Ascending aorta (tissue), 2 donors: ENCODE measurements around the gene HMCES. TPM values are rescaled to one million over a fixed set of nuclear protein-coding genes. Genes with fewer than 3 reads are reported as not detected.

Source experiments
- DNase-seq, 2 donors: peaks; one replicate each; pipeline ENCODE4 v3.0.0-alpha.2; 2019; ENCODE audit warnings: low spot score in 2 of 2
- H3K27ac ChIP-seq, 2 donors: fragments of 200-600 bp; sonication (generic); one replicate each; pipeline ENCODE4 v1.5.1; 2016 to 2017; ENCODE audit warnings: mild to moderate bottlenecking in 1 of 2
- H3K27me3 ChIP-seq: fragments of 200-600 bp; sonication (generic); one replicate; pipeline ENCODE4 v1.5.1; 2017
- H3K36me3 ChIP-seq, 2 donors: fragments of 200-600 bp; sonication (generic); one replicate each; pipeline ENCODE4 v1.5.1; 2016
- H3K4me1 ChIP-seq, 2 donors: fragments of 200-600 bp; sonication (generic); one replicate each; pipeline ENCODE4 v1.5.1; 2016 to 2017; ENCODE audit warnings: mild to moderate bottlenecking in 1 of 2
- H3K4me3 ChIP-seq, 2 donors: fragments of 200-600 bp; sonication (generic); one replicate each; pipeline ENCODE4 v1.5.1; 2016 to 2017; ENCODE audit warnings: mild to moderate bottlenecking in 1 of 2
- H3K9me3 ChIP-seq, 2 donors: fragments of 200-600 bp; sonication (generic); one replicate each; pipeline ENCODE4 v1.5.1; 2016
- intact Hi-C: fragments of 100-400 bp; cut with DNase I; formaldehyde crosslinking; loops from one replicate; pipeline ENCODE4 v1.15.1; 2023
- total RNA-seq: library from RNA; depleted of rRNA; stranded (reverse); fragments of >200 nt; gene quantifications from one replicate; pipeline ENCODE4 v1.1.0, GENCODE V29; 2016
- TF ChIP-seq, protein P1 (sequence below), 3 experiments: fragments of 200-600 bp in 2 of 3; fragments of 450-650 bp in 1 of 3; sonication (generic) in 2 of 3; IDR thresholded peaks; one replicate each; pipeline ENCODE4 v1.5.1; 2016 to 2019; ENCODE audit warnings: antibody characterized with exemption in 3 of 3, mild to moderate bottlenecking in 1 of 3, moderate library complexity in 1 of 3

HMCES gene
- total RNA-seq, 1 donor from 2014 or later, result 11.2 TPM

DNA sequence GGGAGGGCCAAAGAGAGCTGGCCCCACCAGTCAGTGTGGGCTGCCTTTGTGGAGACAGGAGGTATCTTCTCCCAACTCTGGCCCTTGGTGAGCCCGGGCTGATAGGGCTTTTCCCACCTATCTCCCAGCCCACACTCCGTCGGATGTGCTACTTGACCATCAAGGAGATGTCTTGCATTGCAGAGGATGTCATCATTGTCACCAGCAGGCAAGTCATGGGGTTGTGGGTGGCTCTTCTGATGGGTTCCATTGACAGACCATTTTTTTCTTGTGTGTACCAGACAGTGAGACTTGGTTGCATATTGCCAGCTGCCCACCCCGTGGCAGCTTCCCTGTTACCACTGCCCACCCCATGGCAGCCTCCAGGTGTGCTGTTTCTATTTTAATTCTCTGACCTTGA lies 25.9 kb upstream of the HMCES start:
- no peak overlapping the region for H3K4me3 ChIP-seq
- no peak overlapping the region for H3K27ac ChIP-seq
- TF ChIP-seq, protein P1, sequence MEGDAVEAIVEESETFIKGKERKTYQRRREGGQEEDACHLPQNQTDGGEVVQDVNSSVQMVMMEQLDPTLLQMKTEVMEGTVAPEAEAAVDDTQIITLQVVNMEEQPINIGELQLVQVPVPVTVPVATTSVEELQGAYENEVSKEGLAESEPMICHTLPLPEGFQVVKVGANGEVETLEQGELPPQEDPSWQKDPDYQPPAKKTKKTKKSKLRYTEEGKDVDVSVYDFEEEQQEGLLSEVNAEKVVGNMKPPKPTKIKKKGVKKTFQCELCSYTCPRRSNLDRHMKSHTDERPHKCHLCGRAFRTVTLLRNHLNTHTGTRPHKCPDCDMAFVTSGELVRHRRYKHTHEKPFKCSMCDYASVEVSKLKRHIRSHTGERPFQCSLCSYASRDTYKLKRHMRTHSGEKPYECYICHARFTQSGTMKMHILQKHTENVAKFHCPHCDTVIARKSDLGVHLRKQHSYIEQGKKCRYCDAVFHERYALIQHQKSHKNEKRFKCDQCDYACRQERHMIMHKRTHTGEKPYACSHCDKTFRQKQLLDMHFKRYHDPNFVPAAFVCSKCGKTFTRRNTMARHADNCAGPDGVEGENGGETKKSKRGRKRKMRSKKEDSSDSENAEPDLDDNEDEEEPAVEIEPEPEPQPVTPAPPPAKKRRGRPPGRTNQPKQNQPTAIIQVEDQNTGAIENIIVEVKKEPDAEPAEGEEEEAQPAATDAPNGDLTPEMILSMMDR (IDR thresholded peaks at IDR 0.05), result no peak
- no peaks in the 10 kb centered on the region for H3K27me3 ChIP-seq
- DNase-seq, result no peak
- intact Hi-C loops, result no loop called here
- H3K9me3 ChIP-seq, result no peaks in the 10 kb centered on the region
- peaks cover 57 to 58% of the 10 kb centered on the region in 2 donors for H3K36me3 ChIP-seq
- H3K4me1 ChIP-seq, result peaks cover 7 to 27% of the 10 kb centered on the region in 2 donors

- Histone ChIP-seq H3K4me1 (peaks cover 3 to 17% of the 10 kb centered on the region in 2 donors), H3K4me3 (no peak overlapping the region), H3K27me3 (no peaks in the 10 kb centered on the region), H3K27ac (no peak overlapping the region), H3K9me3 (no peaks in the 10 kb centered on the region), H3K36me3 (peaks cover 74 to 76% of the 10 kb centered on the region in 2 donors)
- no peak for DNase-seq
- intact Hi-C loops, result no loop called here
- TF ChIP-seq, protein P1 (IDR thresholded peaks at IDR 0.05), result no peak
Observed at GRCh38 chr3:129254536-129255230, 24.0 kb upstream of the HMCES start.

DNA sequence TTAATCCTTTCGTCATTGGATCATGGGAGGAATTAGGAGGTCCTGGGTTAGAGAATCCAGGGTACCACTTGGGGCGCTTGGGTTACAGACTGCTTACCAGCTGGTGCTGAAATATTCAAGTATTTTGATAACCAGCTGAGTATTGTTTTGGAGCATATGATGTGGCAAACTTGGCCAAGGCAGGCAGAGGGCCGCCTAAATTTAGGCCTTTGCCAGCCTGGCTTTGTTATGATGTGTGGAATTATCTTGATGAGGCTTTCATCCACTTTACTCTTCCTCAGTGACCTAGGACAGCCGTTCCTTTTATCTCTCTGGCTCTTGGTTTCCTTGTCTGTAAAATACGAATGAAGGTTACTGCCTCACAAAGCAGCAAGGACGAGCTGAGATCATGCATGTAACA lies 22.4 kb upstream of the HMCES start:
- Histone ChIP-seq H3K27me3 (no peaks in the 10 kb centered on the region), H3K9me3 (no peaks in the 10 kb centered on the region), H3K4me1 (peaks cover 3 to 5% of the 10 kb centered on the region in 2 donors), H3K27ac (no peak overlapping the region), H3K4me3 (no peak overlapping the region), H3K36me3 (peaks cover 90 to 92% of the 10 kb centered on the region in 2 donors)
- DNase-seq, result no peak
- intact Hi-C loops, result no loop called here
- TF ChIP-seq, protein P1 (IDR thresholded peaks at IDR 0.05), result no peak

DNA sequence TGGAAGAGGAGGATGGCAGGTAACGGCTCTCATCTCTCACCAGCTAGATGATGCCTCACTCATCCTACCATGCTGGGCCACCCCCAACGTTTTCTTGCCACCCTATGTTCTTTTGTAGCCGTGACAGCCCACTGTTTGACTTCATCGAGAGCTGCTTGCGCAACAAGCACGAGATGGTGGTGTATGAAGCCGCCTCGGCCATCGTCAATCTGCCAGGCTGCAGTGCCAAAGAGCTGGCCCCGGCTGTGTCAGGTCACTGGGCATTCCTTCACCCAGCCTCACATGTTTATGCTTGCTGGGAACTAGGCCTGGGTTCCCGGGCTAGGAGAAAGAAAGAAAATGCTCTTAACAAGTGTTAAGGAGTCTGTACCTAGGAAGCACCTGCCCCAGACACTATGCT lies 21.1 kb upstream of the HMCES start:
- Histone ChIP-seq H3K4me1 (no peaks in the 10 kb centered on the region), H3K27me3 (no peaks in the 10 kb centered on the region), H3K4me3 (no peak overlapping the region), H3K36me3 (peaks cover 98 to 99% of the 10 kb centered on the region in 2 donors), H3K27ac (no peak overlapping the region), H3K9me3 (no peaks in the 10 kb centered on the region)
- TF ChIP-seq, protein P1 (IDR thresholded peaks at IDR 0.05), result no peak
- DNase-seq, result no peak
- intact Hi-C loops, result no loop called here

GRCh38 chr3:129259612-129260477 lies 18.8 kb upstream of the HMCES start:
- no peaks in the 10 kb centered on the region for H3K4me1 ChIP-seq
- DNase-seq, result no peak
- peaks cover 98 to 99% of the 10 kb centered on the region in 2 donors for H3K36me3 ChIP-seq
- H3K27ac ChIP-seq, result no peak overlapping the region
- intact Hi-C loops, result no loop called here
- H3K27me3 ChIP-seq, result no peaks in the 10 kb centered on the region
- no peak overlapping the region for H3K4me3 ChIP-seq
- no peaks in the 10 kb centered on the region for H3K9me3 ChIP-seq
- TF ChIP-seq, protein P1 (IDR thresholded peaks at IDR 0.05), result no peak
